Hematopoietic multipotent progenitor cell treated with erythropoietin and hydrocortisone succinate and interleukin-3 and kit ligand, for 4 days (in vitro differentiated cells): ENCODE results near the gene RNASE13.

Experiments used
- DNase-seq: peaks from one replicate; pipeline ENCODE4 v3.0.0-alpha.2; 2015

The RNASE13 gene, protein sequence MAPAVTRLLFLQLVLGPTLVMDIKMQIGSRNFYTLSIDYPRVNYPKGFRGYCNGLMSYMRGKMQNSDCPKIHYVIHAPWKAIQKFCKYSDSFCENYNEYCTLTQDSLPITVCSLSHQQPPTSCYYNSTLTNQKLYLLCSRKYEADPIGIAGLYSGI

DNA sequence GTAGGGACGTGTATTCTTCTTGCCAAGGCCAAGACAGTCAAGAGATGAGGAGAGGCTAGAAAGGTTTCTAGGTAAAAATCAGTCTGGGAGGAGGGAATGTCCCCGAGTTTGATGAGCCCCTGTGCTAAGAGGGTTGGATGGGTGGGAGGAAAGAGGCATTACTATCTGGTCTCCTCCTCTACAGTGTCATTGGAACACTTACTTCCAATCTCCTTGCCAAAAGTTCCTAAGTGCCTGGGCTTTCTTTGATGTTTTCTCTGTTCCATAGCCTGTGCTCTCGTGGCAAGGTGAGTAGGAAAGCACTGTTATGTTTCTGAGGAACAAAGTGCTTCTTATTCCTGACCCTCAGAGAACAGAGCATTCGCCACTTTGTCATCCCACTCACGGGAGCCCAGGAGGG, at the start of gene RNASE13:
Gene RNASE13, minus strand, starts transcription at position 101 of the 400 bp plus-strand sequence. CDS start 519 bp downstream, outside the sequence.
- DNase-seq, result no peak

DNA sequence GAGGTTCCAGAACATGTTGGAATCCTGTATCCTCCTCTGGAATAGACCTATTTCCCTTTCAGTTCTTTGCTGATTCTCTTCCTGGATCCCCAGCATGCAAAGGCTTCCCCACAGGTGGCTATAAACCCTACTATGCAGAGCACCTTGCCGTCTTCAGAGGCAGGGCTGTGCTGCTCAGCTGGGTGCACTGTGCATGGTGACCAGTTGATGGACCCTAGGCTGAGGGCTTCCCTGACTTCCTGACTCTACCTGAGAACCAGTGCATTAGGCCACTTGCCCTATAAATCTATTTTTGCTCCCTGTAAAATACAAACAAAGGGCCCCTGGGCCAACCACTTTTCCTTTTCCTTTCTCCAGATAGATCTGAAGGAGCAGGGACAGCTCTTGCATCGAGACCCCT, 49.8 kb upstream of the RNASE13 start:
- DNase-seq, result no peak

DNA sequence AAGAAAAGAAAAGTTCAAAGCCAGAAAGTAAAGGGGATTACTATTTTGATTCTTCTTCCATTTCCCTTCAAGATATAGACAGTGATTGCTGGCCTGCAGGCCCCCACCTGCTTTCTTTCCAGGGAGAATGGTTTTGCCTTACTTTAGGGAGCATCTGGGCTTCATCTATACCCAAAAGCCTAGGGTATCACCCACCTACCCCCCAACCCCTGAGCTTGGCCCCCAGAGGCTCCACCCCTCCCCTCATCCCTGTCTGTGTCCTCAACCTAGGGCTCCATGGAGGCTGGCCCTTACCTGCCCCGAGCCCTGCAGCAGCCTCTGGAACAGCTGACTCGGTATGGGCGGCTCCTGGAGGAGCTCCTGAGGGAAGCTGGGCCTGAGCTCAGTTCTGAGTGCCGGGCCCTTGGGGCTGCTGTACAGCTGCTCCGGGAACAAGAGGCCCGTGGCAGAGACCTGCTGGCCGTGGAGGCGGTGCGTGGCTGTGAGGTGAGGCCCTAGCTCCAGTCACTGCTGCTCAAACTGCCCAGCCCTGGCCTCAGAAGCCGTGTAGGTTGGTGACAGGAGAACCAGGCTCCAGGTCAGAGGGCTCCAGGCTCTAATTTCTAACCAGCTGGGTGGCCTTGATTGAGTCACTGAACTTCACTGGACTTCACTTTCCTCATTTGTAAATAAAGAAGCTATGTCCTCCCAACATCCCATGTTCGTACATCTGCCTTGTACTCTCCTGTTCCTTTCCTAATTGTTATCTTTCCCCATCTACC, 49.1 kb upstream of the RNASE13 start:
- no peak for DNase-seq

DNA sequence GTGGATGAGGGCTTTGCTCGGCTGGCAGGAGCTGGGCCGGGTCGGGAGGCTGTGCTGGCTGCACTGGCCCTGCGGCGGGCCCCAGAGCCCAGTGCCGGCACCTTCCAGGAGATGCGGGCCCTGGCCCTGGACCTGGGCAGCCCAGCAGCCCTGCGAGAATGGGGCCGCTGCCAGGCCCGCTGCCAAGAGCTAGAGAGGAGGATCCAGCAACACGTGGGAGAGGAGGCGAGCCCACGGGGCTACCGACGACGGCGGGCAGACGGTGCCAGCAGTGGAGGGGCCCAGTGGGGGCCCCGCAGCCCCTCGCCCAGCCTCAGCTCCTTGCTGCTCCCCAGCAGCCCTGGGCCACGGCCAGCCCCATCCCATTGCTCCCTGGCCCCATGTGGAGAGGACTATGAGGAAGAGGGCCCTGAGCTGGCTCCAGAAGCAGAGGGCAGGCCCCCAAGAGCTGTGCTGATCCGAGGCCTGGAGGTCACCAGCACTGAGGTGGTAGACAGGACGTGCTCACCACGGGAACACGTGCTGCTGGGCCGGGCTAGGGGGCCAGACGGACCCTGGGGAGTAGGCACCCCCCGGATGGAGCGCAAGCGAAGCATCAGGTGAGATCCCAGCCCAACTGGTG, 47.0 kb upstream of the RNASE13 start:
- no peak for DNase-seq

DNA sequence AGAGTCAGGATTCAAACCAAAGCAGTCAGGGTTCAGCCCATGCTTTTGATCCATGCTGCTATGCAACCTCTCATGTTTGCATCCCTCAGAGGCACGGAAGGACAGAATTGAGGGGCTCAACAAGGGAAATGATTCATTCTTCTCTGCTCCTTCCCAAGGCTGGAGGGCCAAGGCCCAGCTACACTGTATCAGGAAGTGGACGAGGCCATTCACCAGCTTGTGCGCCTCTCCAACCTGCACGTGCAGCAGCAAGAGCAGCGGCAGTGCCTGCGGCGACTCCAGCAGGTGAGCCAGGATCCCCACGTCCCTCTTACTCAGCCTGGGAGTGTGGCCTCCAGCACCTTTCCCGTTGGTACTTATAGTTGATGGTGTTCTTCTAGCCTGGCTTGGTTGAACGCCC, 44.1 kb upstream of the RNASE13 start:
- no peak for DNase-seq

DNA sequence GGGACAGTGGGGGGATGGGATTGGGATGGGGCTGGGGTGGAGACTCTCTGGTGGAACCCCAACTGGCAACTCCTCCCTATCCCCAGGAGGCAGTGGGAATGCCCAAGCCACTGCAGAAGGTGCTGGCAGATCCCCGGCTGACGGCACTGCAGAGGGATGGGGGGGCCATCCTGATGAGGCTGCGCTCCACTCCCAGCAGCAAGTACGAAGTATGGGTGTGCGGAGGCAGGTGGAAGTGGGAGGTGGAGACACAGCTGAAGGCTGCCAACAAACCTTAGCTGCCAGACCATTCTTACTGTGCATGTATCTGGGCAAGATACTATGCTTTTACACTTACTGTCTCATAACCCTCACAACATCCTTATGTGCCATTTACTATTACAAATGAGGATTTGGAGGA, 43.7 kb upstream of the RNASE13 start:
- no peak for DNase-seq

DNA sequence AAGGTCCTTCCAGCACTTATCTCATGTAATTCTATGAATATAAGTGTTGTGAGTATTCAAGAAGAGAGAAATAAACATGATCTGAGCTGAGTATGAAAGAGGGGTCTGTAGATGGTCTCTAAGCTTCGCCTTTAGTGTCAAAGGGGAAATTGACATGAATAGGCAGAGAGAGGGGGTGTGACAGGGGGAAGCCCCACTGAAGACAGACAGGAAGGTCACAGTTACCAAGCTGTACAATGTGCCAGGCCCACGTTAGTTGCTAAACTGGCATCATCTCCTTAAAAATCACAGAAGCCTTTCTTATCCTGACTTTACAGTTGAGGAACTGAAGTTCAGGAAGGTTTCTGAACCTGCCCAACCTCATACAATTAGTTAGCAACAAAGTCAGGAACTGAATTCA, 43.1 kb upstream of the RNASE13 start:
- no peak for DNase-seq

DNA sequence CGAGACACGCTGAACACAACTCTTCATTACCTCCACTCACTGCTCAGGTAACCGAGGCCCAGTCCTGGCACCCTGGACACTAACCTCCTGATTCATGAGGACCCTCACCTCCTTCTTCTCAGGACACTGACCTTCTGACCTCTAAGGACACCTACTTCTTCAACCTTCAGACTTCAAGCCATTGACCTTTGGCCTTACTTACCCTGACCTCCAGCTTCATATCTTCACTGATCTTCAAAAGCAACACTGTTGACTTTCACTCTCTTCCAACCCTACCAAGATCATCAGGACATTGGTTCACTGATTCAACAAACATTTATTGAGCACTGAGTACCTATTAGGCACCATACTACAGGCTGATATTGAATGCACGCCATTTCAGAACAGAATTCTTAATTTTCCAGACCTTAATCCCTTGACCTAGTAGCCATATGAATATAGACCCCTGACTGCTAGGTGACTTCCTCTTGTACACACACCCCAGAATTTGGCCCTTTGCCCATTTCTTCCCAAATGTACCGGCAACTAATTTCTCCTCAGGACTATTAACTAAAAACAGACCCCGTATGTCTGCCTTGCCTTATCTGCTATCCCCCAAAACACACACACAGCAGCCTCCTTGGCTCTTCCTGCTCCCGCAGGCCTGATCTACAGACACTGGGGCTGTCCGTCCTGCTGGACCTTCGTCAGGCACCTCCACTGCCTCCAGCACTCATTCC, 41.3 kb upstream of the RNASE13 start:
- peak; percentile 13 for DNase-seq

DNA sequence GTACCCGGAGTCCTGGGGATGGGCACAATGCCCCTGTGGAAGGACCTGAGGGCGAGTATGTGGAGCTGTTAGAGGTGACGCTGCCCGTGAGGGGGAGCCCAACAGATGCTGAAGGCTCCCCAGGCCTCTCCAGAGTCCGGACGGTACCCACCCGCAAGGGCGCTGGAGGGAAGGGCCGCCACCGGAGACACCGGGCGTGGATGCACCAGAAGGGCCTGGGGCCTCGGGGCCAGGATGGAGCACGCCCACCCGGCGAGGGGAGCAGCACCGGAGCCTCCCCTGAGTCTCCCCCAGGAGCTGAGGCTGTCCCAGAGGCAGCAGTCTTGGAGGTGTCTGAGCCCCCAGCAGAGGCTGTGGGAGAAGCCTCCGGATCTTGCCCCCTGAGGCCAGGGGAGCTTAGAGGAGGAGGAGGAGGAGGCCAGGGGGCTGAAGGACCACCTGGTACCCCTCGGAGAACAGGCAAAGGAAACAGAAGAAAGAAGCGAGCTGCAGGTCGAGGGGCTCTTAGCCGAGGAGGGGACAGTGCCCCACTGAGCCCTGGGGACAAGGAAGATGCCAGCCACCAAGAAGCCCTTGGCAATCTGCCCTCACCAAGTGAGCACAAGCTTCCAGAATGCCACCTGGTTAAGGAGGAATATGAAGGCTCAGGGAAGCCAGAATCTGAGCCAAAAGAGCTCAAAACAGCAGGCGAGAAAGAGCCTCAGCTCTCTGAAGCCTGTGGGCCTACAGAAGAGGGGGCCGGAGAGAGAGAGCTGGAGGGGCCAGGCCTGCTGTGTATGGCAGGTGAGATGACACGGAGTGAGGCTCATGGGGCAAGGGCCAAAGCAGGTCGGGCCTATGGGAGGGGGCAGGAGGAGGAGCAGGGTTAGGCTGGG, 40.0 kb upstream of the RNASE13 start:
- no peak for DNase-seq

DNA sequence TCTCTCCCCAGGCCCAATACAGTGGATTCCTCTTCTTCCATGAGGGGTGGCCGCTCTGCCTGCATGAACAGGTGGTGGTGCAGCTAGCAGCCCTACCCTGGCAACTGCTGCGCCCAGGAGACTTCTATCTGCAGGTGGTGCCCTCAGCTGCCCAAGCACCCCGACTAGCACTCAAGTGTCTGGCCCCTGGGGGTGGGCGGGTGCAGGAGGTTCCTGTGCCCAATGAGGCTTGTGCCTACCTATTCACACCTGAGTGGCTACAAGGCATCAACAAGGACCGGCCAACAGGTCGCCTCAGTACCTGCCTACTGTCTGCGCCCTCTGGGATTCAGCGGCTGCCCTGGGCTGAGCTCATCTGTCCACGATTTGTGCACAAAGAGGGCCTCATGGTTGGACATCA, 39.3 kb upstream of the RNASE13 start:
- no peak for DNase-seq

DNA sequence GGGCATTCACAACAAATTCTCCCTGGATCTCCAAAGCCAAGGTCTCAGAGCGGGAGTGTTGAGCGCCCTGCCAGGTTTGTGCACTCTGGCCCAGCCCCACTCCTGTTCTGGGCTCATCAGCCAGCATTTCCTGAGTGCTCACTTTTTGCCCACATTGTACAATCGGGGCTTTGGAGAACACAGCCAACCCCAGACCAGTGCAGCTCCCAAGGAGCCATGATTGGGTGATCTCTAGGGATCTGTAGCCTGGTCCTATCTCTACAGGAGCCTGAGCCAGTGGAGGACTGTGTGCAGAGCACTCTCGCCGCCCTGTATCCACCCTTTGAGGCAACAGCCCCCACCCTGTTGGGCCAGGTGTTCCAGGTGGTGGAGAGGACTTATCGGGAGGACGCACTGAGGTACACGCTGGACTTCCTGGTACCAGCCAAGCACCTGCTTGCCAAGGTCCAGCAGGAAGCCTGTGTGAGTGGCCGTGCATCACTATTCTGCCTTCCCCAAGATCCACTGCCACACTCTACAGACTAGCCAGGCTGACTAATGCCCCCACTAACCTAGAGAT, 38.3 kb upstream of the RNASE13 start:
- no peak for DNase-seq

DNA sequence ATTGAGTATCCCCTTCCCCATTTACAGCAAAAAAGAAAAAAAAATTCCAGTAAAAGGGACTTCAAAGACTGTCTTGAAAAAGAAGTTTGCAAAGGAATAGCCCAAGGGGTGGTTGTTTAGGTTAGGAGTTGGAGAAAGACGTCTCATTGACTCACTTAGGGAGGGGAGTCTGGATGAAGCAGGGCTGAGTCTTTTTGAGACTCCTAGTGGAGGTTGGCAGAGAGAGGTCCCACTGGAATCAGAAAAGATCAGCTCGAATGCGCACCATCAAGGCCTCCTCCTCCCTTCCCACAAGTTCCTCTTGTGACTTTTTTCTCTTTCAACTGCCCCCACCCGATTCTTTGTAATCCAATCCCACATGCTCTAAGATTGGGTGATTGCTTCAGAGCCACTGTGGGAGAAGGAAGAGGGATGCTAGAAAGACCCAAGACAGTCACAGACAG, 37.4 kb upstream of the RNASE13 start:
- DNase-seq, result peak; percentile 70

DNA sequence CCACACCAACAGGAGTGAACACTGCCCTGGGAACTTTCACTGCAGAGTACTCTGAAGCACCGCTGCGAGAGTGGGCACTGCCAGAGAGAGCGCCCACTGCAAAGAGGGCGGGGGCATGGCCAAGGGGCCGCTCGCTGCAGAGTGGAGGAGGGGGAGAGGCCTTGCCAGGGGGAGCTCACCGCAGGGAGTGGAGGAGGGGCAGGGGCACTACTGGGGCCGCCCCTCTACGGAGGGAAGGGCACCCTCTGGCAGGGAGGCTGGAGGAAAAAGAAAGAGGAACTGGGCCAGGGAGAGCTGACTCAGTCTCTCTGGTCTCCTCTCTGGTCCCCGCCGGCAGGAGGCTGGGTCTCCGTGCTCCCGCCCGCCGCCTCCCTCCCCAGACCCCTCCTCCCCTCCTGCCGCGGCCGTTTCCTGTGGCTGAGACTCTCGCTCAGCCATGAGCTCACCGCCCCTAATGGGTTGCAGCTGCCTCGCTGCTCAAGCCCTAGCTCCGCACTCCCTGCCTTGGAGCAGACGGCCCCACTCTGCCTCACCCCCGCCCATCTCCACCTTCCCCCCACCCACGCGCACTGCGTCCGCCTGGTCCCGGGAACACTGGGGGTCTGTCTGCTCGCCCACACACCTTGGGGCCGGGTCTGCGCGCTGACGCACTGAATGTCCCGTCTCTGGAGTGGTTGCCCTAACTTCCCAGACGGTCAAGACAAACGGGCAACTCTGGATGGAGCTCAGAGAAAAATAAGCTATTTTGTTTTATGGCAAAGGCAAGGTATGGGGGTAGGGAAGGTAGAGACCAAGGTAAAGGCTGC, 36.8 kb upstream of the RNASE13 start:
- peak; percentile 92 for DNase-seq

DNA sequence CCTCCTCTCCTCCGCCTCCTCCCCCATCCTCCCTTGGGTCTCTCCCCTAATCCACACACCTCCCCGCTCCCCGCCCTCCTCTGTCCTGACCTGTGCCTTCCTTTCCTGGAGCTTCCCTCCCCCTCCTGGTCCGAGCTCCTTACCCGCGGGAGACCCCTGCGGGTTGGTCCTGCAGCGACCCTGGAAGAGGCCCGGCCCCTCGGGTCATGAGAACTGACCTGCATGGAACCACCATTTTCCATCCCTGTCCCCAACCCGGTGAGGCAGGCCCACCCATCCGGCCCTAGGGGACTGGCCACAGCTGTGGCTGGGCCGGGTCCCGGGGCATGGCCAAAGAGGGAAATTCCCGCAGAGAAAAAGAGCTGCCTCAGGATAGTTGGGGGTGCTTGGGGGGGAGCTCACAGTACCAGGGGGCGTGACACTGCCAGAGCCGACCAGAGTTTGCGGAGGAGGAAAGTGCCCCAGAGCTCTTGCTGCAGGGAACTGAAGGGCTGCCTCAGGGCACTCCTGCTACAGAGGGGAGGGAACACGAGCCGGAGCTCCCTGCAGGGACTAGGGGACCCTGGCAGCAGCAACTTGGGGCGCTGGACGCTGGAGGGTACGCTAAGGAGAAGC, 36.1 kb upstream of the RNASE13 start:
- DNase-seq, result no peak

DNA sequence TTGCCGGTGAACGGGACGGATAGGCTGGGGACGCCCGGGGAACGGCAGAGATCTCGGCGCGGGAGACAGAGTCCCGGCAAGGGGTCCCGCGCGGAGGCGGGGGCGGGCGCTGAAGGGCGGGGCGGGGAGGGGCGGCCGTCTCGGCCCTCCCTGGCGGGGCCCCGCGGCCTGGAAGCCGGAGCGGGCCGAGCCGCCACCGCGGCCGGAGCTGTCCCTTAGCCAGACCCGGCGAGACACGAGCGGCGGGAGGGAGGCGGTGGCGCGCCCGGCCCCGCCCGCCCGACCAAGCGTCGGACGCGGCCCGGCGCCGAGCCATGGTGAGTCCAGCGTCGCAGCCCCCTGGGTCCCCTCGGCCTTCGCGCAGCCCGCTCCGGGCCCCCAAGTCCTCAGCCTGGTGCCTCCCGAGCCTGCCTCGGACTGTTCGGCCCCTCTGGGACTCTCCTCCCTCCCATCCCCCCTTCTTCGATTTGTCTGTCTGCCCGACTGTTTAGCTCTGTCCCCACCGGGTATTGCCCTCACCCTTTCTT, 35.5 kb upstream of the RNASE13 start, which contains the start of gene ARHGEF40:
Gene ARHGEF40, plus strand, starts transcription at position 222 of the 527 bp plus-strand sequence. Its CDS starts 93 bp downstream, at position 315.
- DNase-seq, result peak; percentile 41

DNA sequence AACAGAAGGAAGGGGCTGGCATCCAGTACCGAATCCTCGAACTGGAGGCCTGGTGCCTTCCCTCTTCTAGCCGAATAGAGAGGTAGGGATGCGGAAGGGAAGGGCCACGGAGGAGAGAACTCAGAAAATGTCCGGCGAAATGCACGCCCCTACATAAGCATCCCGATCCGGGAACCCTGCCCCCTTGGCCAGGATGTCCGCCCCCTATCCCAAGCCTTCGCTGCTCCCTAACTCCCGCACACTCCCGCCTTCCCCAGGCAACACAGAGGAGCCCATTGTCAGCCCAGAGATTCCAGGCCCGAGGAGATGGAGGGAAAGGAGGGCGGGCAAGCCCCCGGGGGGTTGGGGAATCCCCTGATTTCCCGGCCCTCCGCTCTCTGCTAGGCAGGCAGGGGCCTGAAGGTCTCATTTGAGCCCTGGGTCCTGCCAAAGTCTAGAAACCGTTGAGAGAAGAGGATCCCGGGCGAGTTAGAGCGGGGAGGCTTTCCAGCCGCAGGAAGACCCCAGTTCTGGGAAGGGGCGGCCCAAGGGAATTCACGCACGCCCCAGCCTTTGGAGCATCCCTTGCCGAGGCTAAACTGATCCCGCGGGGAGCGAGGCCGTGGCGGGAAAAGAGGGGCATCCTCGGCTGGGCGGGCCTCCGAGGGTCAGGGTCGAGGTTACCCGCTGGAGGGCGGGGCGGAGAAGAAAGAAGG, 34.9 kb upstream of the RNASE13 start:
- DNase-seq, result peak; percentile 15

DNA sequence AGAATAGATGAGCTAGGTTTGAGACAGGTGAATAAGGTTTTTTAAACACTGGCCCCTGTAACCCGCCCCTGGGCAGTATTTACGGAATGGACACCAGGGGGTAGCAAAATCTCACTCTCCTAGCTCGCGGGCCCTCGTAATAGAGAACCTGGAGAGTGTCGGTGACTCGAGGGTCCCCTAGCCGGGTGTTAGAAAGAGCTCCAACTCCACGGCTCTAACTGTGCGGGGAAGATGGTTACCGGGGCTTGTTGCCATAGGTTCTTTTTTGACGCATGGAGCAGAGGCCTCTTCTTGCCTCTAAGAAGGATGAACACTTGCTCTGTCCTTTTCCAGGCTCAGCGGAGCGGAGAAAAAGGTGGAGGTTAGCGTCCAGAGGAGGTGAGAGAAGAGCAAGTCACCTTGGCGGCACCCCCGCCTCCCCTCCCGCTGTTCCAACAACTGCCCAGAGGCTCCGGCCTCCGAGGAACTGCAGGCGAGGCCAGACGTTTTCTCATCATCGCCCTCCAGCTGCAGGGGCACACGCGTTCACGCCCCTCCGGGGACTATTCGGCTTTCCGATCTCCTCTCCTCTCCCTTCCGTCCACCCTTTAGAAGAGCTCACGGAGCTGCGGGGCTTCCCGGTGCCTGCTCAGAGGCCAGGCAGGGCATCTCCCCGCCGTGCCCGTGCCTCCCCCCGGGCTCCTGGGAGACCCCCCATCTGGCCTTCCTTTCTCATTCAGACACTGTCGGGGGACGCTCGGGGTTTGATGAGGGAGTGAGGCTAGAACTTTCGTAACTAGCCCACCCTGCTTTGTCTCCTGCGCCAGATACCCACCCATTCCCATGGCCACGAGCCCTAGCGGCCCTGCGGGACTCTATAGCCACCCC, 34.1 kb upstream of the RNASE13 start:
- DNase-seq, result peak; percentile 89

DNA sequence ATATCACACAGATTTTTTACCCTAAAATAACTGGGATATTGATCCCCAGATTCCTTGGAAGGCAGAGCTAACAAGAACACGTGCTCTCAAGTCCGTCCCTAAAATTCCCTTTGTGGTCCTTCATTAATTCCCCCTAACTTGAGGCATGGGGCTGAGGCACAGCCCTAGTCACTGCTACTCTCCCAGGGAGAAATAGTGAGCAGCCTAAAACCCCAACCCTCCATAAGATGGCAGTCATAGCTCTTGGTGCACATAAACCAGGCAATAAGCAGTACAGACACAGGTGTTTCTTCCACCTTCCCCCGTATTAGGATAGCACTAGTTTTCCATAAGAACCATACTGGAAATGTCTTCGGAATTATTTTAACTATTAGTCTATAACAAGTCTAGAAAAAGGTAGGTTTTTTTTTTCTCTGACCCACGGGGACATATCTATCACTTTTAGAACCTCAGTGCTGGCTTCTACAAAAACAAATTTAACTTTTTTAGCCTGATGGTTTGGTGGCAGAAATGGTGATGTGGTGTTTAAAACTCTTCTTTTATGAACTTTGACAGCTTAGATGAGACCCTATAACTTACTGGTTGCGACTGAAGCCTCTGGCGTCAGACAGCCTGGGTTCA, 32.4 kb upstream of the RNASE13 start:
- peak; percentile 41 for DNase-seq
